GM18507 (cell line): ENCODE measurements around the gene NTSR2.
"Not testable (repeated sequence)": the region's sequence is repeated elsewhere in the genome, so short reads cannot be mapped to it uniquely, and the experiment has no call there.

Experiments used
- DNase-seq: peaks from one replicate; pipeline ENCODE4 v3.0.0; 2011; ENCODE audit warnings: low read depth; ENCODE audit not compliant: insufficient read length; ENCODE audit errors: extremely low spot score
- FAIRE-seq: peaks from 2 replicates; lab custom pipeline; 2011; peaks lifted over from hg19 to GRCh38; lab: Jason Lieb, UNC

NTSR2 gene

GRCh38 chr2:11660396-11660795 lies 9.6 kb downstream of the NTSR2 start:
- DNase-seq, FAIRE-seq: not testable (repeated sequence)

GRCh38 chr2:11659851-11660250 lies 10.1 kb downstream of the NTSR2 start:
- FAIRE-seq (no peak), DNase-seq (no peak)

- DNase-seq = no peak
- no peak for FAIRE-seq
These were observed 10.9 kb downstream of the NTSR2 start for GRCh38 chr2:11659115-11659475.

GRCh38 chr2:11658208-11659114 lies 11.5 kb downstream of the NTSR2 start:
- no peak for FAIRE-seq
- no peak for DNase-seq

- DNase-seq (no peak), FAIRE-seq (no peak)
These were observed 12.3 kb downstream of the NTSR2 start for GRCh38 chr2:11657646-11658045.

- FAIRE-seq = no peak
- DNase-seq = no peak
These were observed 12.8 kb downstream of the NTSR2 start for GRCh38 chr2:11657195-11657594.

- no peak for FAIRE-seq
These were observed 13.3 kb downstream of the NTSR2 start for GRCh38 chr2:11656671-11657101.

GRCh38 chr2:11656252-11656651 lies 13.7 kb downstream of the NTSR2 start:
- FAIRE-seq (no peak), DNase-seq (no peak)

More at GRCh38 chr2:11656671-11657101, 13.3 kb downstream of the NTSR2 start:
- no peak for DNase-seq

GRCh38 chr2:11655495-11655894 lies 14.5 kb downstream of the NTSR2 start:
- DNase-seq (no peak), FAIRE-seq (no peak)

GRCh38 chr2:11652553-11652952 lies 17.4 kb downstream of the NTSR2 start:
- DNase-seq = no peak
- FAIRE-seq = no peak

GRCh38 chr2:11651856-11652548 lies 18.0 kb downstream of the NTSR2 start:
- FAIRE-seq (no peak), DNase-seq (no peak)

- FAIRE-seq (no peak), DNase-seq (no peak)
These were observed 20.9 kb downstream of the NTSR2 start for GRCh38 chr2:11649093-11649492.

- DNase-seq = no peak
- FAIRE-seq = no peak
These were observed 22.0 kb downstream of the NTSR2 start for GRCh38 chr2:11647834-11648600.

GRCh38 chr2:11646530-11646929 lies 23.5 kb downstream of the NTSR2 start:
- DNase-seq = no peak
- no peak for FAIRE-seq

- DNase-seq = no peak
These were observed 25.7 kb downstream of the NTSR2 start for GRCh38 chr2:11644293-11644692.

GRCh38 chr2:11642972-11643371 lies 27.0 kb downstream of the NTSR2 start:
- DNase-seq = no peak
- FAIRE-seq = no peak

More at GRCh38 chr2:11644293-11644692, 25.7 kb downstream of the NTSR2 start:
- FAIRE-seq = no peak

GRCh38 chr2:11640132-11640531 lies 29.9 kb downstream of the NTSR2 start:
- FAIRE-seq (no peak), DNase-seq (no peak)

- DNase-seq (no peak), FAIRE-seq (no peak)
These were observed 30.5 kb downstream of the NTSR2 start for GRCh38 chr2:11639503-11639902.

GRCh38 chr2:11637546-11637945 lies 32.4 kb downstream of the NTSR2 start:
- FAIRE-seq (no peak), DNase-seq (no peak)
